ENCODE measurements around the gene ARMH2. TPM values are rescaled to one million over a fixed set of nuclear protein-coding genes. Genes with fewer than 3 reads are reported as not detected.

The ARMH2 gene
- total and polyA plus RNA-seq, 8 donors, result not detected

DNA sequence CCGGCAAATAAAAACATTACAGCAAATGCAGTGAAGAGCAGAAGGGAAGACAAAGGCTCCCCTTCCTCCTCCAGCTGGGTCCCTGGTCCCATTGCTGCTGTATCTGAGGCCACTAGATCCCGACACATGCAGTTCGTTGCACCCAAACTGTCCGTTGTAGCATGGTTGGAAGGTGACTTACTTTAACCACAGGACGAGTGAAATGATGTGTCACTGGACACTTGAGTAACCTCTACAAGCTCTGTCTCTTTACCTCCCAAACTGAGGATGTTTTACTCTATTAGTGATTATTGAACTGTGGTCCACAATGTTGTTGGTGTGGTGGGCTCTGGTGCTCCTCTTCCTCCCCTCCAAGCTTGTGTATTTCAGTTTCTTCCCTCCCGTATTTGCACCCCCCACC, 46.2 kb upstream of the ARMH2 start:
- H3K27ac ChIP-seq, result no peak overlapping the region
- 87 to 97% (median 94%) methylated on average over 6 of the region's 6 CpGs for WGBS, 5 donors
- H3K9me3 ChIP-seq, result no peaks in the 10 kb centered on the region
- no peaks in the 10 kb centered on the region for H3K27me3 ChIP-seq
- no peaks in the 10 kb centered on the region for H3K4me1 ChIP-seq
- H3K4me3 ChIP-seq, result no peak overlapping the region
- intact Hi-C loops (cut with DNase I; ENCODE audit: low total_unique reads), result no loop called here
- TF ChIP-seq POLR2AphosphoS5 (IDR thresholded peaks at IDR 0.05) (no peak), EP300 (IDR thresholded peaks at IDR 0.05) (no peak), POLR2A (IDR thresholded peaks at IDR 0.05) (no peak)
- TF ChIP-seq, protein P1, sequence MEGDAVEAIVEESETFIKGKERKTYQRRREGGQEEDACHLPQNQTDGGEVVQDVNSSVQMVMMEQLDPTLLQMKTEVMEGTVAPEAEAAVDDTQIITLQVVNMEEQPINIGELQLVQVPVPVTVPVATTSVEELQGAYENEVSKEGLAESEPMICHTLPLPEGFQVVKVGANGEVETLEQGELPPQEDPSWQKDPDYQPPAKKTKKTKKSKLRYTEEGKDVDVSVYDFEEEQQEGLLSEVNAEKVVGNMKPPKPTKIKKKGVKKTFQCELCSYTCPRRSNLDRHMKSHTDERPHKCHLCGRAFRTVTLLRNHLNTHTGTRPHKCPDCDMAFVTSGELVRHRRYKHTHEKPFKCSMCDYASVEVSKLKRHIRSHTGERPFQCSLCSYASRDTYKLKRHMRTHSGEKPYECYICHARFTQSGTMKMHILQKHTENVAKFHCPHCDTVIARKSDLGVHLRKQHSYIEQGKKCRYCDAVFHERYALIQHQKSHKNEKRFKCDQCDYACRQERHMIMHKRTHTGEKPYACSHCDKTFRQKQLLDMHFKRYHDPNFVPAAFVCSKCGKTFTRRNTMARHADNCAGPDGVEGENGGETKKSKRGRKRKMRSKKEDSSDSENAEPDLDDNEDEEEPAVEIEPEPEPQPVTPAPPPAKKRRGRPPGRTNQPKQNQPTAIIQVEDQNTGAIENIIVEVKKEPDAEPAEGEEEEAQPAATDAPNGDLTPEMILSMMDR (IDR thresholded peaks at IDR 0.05), result no peak
- no peak for DNase-seq
- H3K36me3 ChIP-seq, result peaks cover 0 to 69% (median 66%) of the 10 kb centered on the region in 4 donors

DNA sequence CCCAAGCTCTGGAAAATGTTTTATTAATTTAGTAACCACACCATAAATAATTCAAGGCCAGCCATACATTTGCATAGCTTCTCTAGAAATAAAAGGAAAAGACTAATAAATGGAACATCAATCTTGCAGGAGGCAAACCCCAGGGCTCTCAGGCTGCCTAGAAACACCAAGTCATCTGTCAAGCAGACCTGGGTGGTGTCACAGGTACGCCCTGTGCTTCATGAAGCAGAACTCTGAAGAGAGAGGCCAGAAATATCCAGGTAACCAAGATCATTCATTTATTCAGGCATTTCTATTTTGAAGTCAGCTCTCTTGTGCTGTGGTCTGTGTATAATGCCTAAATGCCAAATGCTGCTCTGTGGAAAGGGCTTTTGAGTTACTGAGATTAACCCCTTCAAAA, 45.3 kb upstream of the ARMH2 start:
- Histone ChIP-seq H3K36me3 (peaks cover 0 to 63% (median 59%) of the 10 kb centered on the region in 4 donors), H3K27ac (no peak overlapping the region), H3K9me3 (no peaks in the 10 kb centered on the region), H3K4me3 (no peak overlapping the region), H3K4me1 (no peaks in the 10 kb centered on the region), H3K27me3 (no peaks in the 10 kb centered on the region)
- TF ChIP-seq EP300 (IDR thresholded peaks at IDR 0.05) (no peak), POLR2A (IDR thresholded peaks at IDR 0.05) (no peak), POLR2AphosphoS5 (IDR thresholded peaks at IDR 0.05) (no peak)
- TF ChIP-seq, protein P1 (IDR thresholded peaks at IDR 0.05), result no peak
- intact Hi-C loops (cut with DNase I; ENCODE audit: low total_unique reads), result no loop called here
- no peak for DNase-seq
- WGBS, 5 donors, result 85 to 100% (median 88%) methylated on average over 1 of the region's 1 CpG

DNA sequence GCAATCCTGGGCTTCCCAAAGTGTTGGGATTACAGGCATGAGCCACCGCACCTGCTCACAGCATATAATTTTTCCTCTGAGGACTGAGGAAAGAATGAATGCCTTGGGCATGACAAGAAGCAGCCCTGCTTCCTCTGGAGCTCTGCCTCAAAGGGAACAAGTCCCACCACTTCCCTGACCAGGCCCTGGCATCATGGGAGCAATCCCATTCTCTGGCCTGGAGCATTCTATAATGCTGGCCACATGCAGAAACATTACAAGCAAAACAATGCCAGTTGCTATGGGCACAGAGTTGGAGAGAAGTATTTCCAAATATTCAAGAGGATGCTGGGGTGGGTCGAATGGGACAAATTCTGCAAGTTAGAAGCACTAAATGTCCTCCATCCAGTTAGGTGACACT, 41.5 kb upstream of the ARMH2 start:
- TF ChIP-seq POLR2A (IDR thresholded peaks at IDR 0.05), result no peak
- TF ChIP-seq POLR2AphosphoS5 (IDR thresholded peaks at IDR 0.05), result no peak
- no peak for TF ChIP-seq EP300 (IDR thresholded peaks at IDR 0.05)
- TF ChIP-seq, protein P1 (IDR thresholded peaks at IDR 0.05), result no peak
- no peak overlapping the region for H3K4me3 ChIP-seq
- peaks cover 0 to 15% (median 5%) of the 10 kb centered on the region in 4 donors for H3K4me1 ChIP-seq
- intact Hi-C loops (cut with DNase I; ENCODE audit: low total_unique reads), result no loop called here
- no peak overlapping the region for H3K27ac ChIP-seq
- H3K36me3 ChIP-seq, result peaks cover 0 to 38% (median 26%) of the 10 kb centered on the region in 4 donors
- H3K9me3 ChIP-seq, result no peaks in the 10 kb centered on the region
- no peak for DNase-seq
- WGBS, 5 donors, result 79 to 95% (median 87%) methylated on average over 2 of the region's 2 CpGs
- no peaks in the 10 kb centered on the region for H3K27me3 ChIP-seq

DNA sequence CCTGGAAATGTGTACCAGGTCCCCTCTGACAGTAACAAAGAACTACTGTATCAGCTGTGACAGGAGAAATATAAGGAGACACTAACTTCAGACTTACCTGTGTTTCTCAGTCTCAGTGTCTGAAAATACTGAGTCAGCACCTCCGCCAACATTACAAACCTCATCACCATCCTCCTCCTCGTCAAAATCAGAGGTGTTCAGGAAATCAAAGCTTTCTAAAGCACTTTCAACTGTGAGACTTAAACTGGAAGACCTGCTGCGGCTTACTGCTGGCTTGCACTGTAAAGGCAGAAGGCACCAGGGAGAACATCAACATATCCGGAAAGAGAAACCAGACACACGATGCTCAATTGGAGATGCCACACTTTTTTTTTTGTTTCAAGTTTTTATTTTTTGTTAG, 40.3 kb upstream of the ARMH2 start:
- Histone ChIP-seq H3K4me3 (no peak overlapping the region), H3K9me3 (no peaks in the 10 kb centered on the region), H3K4me1 (peaks cover 0 to 15% (median 5%) of the 10 kb centered on the region in 4 donors), H3K27me3 (no peaks in the 10 kb centered on the region), H3K36me3 (peaks cover 0 to 32% (median 23%) of the 10 kb centered on the region in 4 donors), H3K27ac (no peak overlapping the region)
- no peak for DNase-seq
- WGBS, 5 donors, result 82 to 92% (median 91%) methylated on average over 5 of the region's 5 CpGs
- no peak for TF ChIP-seq EP300 (IDR thresholded peaks at IDR 0.05)
- no peak for TF ChIP-seq POLR2A (IDR thresholded peaks at IDR 0.05)
- TF ChIP-seq POLR2AphosphoS5 (IDR thresholded peaks at IDR 0.05), result no peak
- TF ChIP-seq, protein P1 (IDR thresholded peaks at IDR 0.05), result no peak
- intact Hi-C loops (cut with DNase I; ENCODE audit: low total_unique reads), result no loop called here

Measured in stomach (tissue), 9 donors.